Colonic mucosa (tissue), 4 donors: Measurements from ENCODE around the gene CD83. TPM values are rescaled to one million over a fixed set of nuclear protein-coding genes. Genes with fewer than 3 reads are reported as not detected.

Experiments used
- DNase-seq: peaks from one replicate; pipeline ENCODE4 v3.0.0-alpha.2; 2020
- H3K27ac ChIP-seq: fragments of 200-600 bp; one replicate; pipeline ENCODE4 v1.8.0; 2021
- H3K27me3 ChIP-seq: fragments of 200-600 bp; one replicate; pipeline ENCODE4 v1.8.0; 2021
- H3K36me3 ChIP-seq: fragments of 200-600 bp; one replicate; pipeline ENCODE4 v1.8.0; 2021
- H3K4me1 ChIP-seq: fragments of 200-600 bp; one replicate; pipeline ENCODE4 v1.8.0; 2021; ENCODE audit warnings: mild to moderate bottlenecking
- H3K4me3 ChIP-seq: fragments of 200-600 bp; one replicate; pipeline ENCODE4 v1.8.0; 2021
- H3K9ac ChIP-seq, 2 donors: one replicate each; pipeline ENCODE4 v1.7.0; 2013; ENCODE audit warnings: control low read depth in 2 of 2, low read depth in 2 of 2, low read length in 2 of 2
- H3K9me3 ChIP-seq: fragments of 200-600 bp; one replicate; pipeline ENCODE4 v1.8.0; 2021
- intact Hi-C: fragments of 100-400 bp; cut with DNase I; formaldehyde crosslinking; loops from one replicate; pipeline ENCODE4 v1.14.1; 2022
- total RNA-seq, 2 donors: library from RNA; stranded (reverse); fragmentation: NEBNext Ultra II Directional in 1 of 2; extraction: Animal tissue kit (Norgen Biotek cat#: 25700) in 1 of 2; gene quantifications; one replicate each; pipeline ENCODE4 v1.2.1, GENCODE V29; 2021
- TF ChIP-seq, protein P1 (sequence below): fragments of 200-600 bp; IDR thresholded peaks from one replicate; pipeline ENCODE4 v1.8.0; 2022; ENCODE audit warnings: antibody characterized with exemption, mild to moderate bottlenecking
- donor health status: healthy.
- donor health status: DM: no; HTN: no; CAD: no.
- donor health status: DM: no; HTN: no; CAD: no.

CD83 gene
- total RNA-seq, 2 donors from 2014 or later, result 2.8 TPM

DNA sequence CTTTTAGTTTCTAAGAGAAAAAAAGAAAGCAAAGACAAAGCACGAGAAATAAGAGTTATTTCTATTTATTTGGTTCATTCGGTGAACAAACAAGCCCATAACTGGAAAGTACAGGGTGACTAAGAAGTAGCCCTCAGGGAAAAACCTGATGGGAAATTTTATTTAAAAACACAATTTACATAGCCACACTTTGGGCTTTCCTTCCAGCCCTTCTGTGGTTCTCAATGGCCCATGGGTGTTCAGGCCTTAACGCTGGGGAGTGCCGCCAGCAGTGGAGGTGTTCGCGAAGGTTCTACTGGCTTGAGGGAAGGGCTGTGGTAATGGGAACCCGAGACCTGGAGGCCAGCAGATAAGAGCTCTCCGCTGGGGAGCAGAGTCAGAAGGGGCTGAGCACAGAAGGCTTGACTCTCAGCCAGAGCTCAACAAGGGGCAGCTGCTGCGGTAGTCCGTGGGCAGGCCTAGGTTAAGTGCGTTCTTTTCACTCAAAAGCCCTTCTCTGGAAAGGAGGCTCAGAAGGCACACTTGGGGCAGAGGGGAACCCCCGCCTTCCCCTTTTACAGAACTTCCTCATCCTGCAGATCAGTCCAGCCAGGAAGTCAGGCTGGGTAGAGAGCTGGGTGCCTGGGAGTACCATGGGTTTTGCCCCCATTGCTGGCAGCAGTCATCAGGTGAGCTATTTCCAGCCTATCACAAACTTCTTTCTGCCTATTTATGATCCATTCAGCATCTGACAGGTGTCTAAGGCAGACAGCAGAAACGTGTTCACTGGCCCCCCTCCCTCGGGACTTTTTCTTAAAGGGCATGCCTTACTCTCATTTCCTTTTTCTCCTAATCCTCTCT is 8.8 kb upstream of the CD83 start:
- Histone ChIP-seq H3K4me1 (no peaks in the 10 kb centered on the region), H3K9ac (no peak overlapping the region), H3K36me3 (no peaks in the 10 kb centered on the region), H3K4me3 (no peak overlapping the region), H3K9me3 (no peaks in the 10 kb centered on the region), H3K27ac (no peak overlapping the region), H3K27me3 (no peaks in the 10 kb centered on the region)
- TF ChIP-seq, protein P1, sequence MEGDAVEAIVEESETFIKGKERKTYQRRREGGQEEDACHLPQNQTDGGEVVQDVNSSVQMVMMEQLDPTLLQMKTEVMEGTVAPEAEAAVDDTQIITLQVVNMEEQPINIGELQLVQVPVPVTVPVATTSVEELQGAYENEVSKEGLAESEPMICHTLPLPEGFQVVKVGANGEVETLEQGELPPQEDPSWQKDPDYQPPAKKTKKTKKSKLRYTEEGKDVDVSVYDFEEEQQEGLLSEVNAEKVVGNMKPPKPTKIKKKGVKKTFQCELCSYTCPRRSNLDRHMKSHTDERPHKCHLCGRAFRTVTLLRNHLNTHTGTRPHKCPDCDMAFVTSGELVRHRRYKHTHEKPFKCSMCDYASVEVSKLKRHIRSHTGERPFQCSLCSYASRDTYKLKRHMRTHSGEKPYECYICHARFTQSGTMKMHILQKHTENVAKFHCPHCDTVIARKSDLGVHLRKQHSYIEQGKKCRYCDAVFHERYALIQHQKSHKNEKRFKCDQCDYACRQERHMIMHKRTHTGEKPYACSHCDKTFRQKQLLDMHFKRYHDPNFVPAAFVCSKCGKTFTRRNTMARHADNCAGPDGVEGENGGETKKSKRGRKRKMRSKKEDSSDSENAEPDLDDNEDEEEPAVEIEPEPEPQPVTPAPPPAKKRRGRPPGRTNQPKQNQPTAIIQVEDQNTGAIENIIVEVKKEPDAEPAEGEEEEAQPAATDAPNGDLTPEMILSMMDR, result no peak
- DNase-seq, result peak; percentile 28
- intact Hi-C loops, result no loop called here

DNA sequence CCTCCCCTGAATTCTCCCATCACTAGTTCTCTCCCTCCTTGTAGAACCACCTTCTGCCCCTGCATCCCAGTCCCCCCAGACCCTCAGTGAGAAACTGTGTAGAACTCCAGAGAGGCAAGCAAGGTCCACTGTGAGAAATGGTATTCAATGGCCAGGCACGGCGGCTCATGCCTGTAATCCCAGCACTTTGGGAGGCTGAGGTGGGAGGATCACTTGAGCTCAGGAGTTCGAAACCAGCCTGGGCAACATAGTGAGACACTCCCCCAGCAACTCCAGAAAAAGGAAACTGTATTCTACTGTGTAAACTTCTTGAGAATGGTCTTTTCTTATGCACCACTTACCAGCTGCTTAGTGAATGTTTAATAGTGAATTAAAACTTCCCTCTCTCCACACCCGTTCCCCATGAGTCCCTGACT is 8.2 kb upstream of the CD83 start:
- TF ChIP-seq, protein P1, result no peak
- H3K9me3 ChIP-seq, result no peaks in the 10 kb centered on the region
- no peaks in the 10 kb centered on the region for H3K27me3 ChIP-seq
- no peak overlapping the region for H3K4me3 ChIP-seq
- intact Hi-C loops, result no loop called here
- H3K36me3 ChIP-seq, result no peaks in the 10 kb centered on the region
- no peak overlapping the region for H3K9ac ChIP-seq
- no peaks in the 10 kb centered on the region for H3K4me1 ChIP-seq
- no peak overlapping the region for H3K27ac ChIP-seq
- no peak for DNase-seq

DNA sequence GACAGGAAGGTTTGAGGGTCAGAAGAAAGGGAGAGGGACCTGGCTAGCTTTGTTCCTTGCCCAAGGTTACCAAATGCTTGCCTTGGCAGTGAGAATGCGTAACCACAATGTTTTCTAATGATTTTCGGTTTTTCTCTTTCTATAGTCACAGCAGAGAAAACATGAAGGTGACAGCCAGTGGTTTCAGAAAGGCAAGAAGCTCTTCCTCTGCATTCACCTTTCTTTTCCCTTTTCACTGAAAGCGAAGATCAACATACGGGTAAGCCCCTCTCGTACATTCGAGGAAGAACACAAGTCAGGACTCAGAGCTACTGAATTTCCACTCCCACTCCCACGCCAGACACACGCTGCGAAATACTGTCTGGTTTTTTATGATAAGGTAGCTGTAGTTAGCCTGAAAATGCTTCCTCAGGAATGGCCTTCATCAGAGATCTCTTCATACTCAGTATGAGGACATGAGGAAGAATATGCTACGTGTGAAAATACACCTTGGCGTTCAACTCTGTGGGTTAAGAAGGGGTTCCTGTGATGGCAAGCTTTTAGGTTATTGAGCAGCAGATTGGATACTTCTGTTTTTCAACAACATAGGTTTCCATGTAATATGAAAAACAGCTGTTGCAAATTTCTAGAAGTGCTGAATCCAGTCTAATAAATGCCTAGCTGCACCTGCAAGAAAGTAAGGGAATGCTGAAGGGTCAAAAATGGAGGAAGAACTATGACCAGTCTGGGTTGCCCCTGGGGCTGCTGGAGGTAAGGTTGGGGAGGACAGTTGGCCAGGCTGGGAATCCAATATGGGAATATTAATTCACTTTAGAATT is 7.4 kb upstream of the CD83 start:
- no peak overlapping the region for H3K9ac ChIP-seq
- intact Hi-C loops, result no loop called here
- no peaks in the 10 kb centered on the region for H3K9me3 ChIP-seq

DNA sequence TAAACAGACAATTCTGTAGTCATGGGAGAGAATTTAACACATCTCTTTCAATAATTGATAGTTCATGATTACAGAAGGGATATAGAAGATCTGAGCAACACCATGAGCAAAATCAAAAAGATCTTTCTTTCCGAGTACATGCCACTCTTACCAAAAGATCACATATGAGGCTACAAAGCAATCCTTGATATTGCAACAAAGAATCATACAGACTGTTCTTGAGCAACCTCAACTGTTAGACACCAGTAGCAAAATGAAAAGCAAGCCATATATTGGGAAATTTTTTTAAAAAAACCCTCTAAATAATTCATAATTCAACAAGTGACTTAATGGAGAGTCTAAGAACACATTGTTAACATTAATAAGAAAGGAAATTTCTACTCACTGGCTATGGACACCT is 3.6 kb upstream of the CD83 start:
- no peak for DNase-seq

More for the DNA sequence above, 7.4 kb upstream of the CD83 start:
- DNase-seq, result no peak
- TF ChIP-seq, protein P1, result no peak
- H3K4me1 ChIP-seq, result no peaks in the 10 kb centered on the region
- H3K27me3 ChIP-seq, result no peaks in the 10 kb centered on the region
- H3K4me3 ChIP-seq, result no peak overlapping the region
- no peak overlapping the region for H3K27ac ChIP-seq
- no peaks in the 10 kb centered on the region for H3K36me3 ChIP-seq

DNA sequence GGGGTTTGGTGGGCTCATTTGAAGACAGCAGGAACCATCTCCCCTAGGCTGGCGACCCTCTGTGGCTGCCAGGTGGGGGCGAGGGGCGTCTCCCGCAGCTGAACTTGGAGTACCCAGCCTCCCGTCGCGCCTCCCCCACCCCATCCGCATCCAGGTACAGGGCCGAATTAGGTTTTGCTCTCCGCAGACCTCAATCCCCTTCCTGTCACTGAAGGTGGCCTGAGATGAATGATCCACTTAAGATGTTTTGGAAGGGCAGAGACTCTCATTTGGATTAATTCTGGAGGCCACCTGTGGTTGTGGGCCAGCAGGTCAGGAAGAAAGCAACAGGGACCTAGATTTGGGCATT is 493 bp downstream of the CD83 start:
- intact Hi-C loops, result no loop called here
- TF ChIP-seq, protein P1, result no peak
- peak overlapping the region; percentile 55 for H3K4me3 ChIP-seq
- peaks cover 4% of the 10 kb centered on the region for H3K4me1 ChIP-seq
- H3K27me3 ChIP-seq, result no peaks in the 10 kb centered on the region
- H3K9me3 ChIP-seq, result no peaks in the 10 kb centered on the region
- peak overlapping the region; percentile 9 to 78 for H3K9ac ChIP-seq
- no peak for DNase-seq
- no peaks in the 10 kb centered on the region for H3K36me3 ChIP-seq
- H3K27ac ChIP-seq, result no peak overlapping the region

More for the DNA sequence above, 3.6 kb upstream of the CD83 start:
- TF ChIP-seq, protein P1, result no peak
- H3K4me3 ChIP-seq, result no peak overlapping the region
- no peak overlapping the region for H3K27ac ChIP-seq
- H3K27me3 ChIP-seq, result no peaks in the 10 kb centered on the region
- intact Hi-C loops, result no loop called here
- H3K9ac ChIP-seq, result no peak overlapping the region
- H3K9me3 ChIP-seq, result no peaks in the 10 kb centered on the region
- peaks cover 4% of the 10 kb centered on the region for H3K4me1 ChIP-seq
- no peaks in the 10 kb centered on the region for H3K36me3 ChIP-seq
